HG03571 (cell line): ENCODE results near the gene PTPRH.

Experiments used
- ATAC-seq: cut with Tn5 transposase; IDR thresholded peaks from one replicate; pipeline ENCODE4 v1.9.1; 2021; ENCODE audit not compliant: unreplicated experiment

PTPRH gene

GRCh38 chr19:55133639-55134444, 75.5 kb downstream of the PTPRH start:
- no peak for ATAC-seq

- ATAC-seq: no peak
Observed at GRCh38 chr19:55132453-55133129, 76.7 kb downstream of the PTPRH start.

- ATAC-seq: no peak
Observed at GRCh38 chr19:55131421-55131820, 77.9 kb downstream of the PTPRH start.
